Renal cortex interstitium (tissue), 11 donors: ENCODE measurements around the gene CEP128. TPM values are rescaled to one million over a fixed set of nuclear protein-coding genes. Genes with fewer than 3 reads are reported as not detected.
"Not testable (repeated sequence)": the region's sequence is repeated elsewhere in the genome, so short reads cannot be mapped to it uniquely, and the experiment has no call there.

ENCODE experiments used
- DNase-seq, 11 donors: peaks; one replicate each; pipeline ENCODE4 v3.0.0-alpha.2; 2013; ENCODE audit warnings: low read depth in 9 of 11, low spot score in 4 of 11; ENCODE audit errors: extremely low read depth in 1 of 11
- polyA plus RNA-seq, 3 donors: library from polyadenylated mRNA; unstranded; fragments of 120-200 nt; gene quantifications; one replicate each; pipeline ENCODE4 v1.2.1, GENCODE V29; 2013; ENCODE audit not compliant: insufficient read length in 3 of 3

Gene CEP128
- polyA plus RNA-seq, 3 donors = 5.6 to 6.7 (median 5.9) TPM

DNA sequence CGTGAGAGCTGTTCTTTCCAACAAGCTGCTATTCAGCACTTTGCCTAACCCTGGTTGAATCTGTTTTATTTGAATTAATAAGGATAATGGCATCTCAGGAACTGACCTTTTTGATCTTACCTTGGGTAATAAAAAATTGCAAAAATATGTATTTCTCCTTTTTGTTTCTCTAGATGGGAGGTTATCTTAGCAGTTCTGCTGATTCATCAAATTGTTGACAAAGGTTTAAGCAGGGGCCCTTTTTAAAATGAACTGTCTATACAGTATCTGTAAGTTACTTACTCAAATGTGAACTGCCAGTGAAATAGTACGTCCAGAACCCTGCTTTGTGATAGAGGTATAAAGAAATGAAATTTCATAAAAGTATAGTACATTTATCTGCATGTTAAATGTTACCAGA is 14.6 kb upstream of the CEP128 start:
- DNase-seq = no peak

DNA sequence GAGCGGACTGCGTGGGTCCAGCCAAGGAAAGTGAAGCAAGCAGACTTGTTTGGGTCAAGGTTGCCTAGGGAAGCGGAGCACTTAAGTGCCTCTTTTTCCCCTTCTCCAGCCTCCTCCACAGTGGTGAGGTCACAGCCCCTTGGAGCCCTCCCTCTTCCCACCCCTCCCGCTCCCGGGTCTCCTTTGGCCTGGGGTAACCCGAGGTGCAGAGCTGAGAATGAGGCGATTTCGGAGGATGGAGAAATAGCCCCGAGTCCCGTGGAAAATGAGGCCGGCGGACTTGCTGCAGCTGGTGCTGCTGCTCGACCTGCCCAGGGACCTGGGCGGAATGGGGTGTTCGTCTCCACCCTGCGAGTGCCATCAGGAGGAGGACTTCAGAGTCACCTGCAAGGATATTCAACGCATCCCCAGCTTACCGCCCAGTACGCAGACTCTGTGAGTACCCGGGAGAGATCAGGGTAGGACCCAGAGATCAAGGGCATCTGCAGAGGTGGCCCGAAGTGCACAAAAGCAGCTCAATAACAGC is 13.9 kb upstream of the CEP128 start, which contains the start of gene TSHR:
TSS of gene TSHR (plus strand) at position 206 of the 526 bp plus-strand sequence. CDS start at position 266, 60 bp downstream.
- no peak for DNase-seq

DNA sequence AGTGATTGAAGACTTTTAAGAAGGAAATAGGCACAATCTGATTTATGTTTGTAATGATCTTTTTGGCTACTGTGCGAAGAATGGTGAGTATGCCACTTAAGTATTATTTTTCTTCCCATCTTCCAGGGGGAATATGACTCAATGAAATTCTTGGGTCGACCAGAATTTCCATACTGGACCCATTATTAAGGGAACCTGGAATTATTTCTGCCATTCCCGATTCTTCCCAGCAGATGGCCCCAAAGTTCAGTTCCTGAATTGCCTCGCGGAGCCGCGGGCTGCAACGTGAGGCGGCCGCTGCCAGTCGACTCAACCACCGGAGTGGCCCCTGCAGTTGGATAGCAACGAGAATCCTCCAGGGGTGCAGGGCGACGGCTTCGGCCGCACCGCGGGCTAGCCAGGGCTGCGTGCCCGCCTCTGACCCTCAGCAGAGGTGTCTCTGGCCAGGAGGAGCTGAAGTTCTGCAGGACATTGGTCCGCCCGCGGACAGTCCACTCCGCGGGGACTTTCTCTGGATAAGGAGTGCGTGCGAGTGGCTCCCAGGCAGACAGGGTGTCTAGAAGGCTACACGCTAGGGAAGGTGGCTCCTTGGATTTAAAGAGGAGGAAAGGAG is 13.3 kb upstream of the CEP128 start:
- DNase-seq = peak in 10 of 11 donors; percentile 57 to 75 (median 65)

DNA sequence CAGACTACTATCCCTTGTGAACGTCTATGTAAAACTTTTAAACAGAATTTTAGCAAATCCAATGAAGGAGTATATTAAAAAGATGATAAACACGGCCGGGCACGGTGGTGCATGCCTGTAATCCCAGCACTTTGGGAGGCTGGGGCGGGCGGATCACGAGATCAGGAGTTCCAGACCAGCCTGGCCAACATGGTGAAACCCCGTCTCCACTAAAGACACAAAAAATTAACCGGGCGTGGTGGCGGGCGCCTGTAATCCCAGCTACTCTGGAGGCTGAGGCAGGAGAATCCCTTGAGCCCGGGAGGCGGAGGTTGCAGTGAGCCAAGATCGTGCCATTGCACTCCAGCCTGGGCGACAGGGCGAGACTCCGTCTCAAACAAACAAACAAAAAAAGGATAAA is 11.7 kb upstream of the CEP128 start:
- not testable (repeated sequence) for DNase-seq

DNA sequence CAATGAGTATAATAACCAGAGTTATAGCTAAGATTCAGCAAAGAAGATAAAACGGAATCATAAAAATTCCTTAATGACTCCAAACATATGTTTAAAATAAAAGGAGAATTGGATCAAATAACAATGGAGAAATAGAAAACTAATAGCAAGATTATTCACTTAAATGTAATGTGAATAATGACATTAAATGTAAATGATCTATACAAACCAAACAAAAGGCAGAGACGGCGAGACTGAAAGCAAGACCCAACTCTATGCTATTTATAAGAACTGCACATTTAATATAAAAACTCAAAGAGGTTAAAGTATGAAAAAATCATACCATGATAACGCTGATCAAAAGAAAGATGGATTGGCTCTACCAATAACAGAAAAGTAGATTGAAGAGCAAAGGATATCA is 10.0 kb upstream of the CEP128 start:
- DNase-seq = no peak

DNA sequence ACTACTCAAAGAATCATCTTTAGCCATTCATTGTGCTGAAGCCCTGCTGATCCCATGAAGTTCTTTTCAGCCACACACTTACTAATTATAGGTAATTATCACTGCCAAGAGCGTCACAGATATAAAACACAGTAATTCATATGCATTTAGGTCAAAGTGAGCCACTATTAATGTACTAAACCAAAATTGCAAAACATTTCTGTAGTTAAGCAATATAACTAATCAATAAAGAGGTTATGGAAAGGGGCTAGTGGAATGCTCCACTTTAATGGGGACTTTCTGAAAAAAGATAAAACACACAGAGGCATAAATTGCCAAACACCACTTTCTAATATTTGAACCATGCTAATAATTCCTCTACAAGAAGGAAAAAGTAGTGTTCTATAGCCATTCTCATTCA is 6.8 kb upstream of the CEP128 start:
- no peak for DNase-seq

DNA sequence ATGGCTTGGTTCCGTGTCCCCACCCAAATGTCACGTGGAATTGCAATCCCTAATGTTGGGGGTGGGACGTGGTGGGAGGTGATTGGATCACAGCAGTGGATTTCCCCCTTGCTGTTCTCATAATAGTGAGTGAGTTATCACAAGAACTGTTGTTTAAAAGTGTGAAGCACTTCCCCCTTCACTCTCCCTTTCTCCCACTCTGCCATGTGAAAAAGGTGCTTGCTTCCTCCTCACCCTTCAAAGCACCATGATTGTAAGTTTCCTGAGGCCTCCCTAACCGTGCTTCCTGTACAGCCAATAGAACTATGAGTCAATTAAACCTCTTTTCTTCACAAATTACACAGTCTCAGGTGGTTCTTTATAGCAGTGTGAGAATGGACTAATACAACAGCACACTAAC is 5.3 kb upstream of the CEP128 start:
- DNase-seq = no peak

DNA sequence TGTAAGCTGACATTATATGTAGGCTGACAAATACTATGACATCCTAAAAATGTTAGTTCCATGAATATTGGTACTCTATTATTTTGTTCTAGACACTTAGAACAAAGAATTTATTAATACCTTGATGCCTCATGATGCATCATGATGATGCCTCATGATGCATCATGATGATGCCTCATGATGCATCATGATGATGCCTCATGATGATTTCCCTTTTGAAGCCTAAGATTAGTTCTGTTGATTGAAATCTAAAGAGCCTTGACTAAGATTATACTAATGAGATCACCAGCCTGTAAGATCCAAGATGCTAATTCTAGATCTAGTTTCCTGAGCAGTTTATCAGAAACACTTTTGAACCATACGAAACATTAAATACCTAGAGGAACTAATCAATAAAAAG is 4.6 kb upstream of the CEP128 start:
- no peak for DNase-seq

DNA sequence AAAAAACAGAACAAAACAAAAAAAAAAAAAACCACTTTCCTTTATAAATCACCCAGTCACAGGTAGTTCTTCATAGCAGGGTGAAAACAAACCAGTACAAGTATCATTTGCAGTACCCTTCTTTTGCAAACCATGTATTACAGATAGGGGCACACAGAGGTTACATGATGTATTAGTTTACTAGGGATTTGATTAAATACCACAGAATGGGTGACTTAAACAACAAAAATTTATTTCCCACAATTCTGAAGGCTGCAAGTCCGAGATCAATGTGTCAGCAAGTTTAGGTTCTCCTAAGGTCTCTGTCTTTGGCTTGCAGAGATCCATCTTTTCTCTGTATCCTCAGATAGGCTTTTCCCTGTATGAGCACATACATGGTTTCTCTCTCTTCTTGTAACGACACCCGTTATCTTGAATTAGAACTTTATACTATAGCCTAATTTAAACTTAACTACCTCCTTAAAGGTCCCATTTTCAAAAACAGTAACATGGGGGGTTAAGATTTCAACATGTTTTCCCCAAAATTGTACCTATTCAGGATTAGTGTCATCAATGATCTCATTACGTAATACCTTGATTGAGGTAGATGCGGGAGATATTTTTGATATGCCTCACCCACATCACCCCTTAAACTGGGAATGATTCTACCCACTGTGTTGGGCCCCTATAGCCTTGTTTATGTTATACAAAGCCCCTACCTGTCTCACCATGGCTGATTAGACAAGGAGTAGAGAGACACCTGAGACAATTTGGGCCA is 3.5 kb upstream of the CEP128 start:
- DNase-seq = no peak

DNA sequence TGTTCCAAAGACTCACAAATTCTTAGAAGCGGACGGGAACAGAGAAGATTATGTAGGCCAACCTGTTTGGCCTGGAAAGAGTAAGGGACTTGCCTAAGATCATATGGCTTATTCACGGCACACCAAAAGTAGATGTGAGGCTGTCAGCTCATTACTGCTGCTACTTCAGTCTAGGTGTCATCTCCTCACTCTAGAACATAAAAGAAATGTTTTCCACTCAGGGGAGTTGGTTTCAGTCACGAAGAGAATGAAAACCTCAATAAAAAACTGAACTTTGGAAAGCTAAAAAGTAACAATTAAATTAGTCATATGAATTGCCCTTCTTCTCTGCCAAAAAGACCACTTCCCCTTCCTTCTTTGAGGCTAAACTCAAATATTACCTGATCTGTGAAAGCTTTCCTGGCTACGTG is 658 bp upstream of the CEP128 start:
- DNase-seq = peak in 1 of 11 donors; percentile 5

DNA sequence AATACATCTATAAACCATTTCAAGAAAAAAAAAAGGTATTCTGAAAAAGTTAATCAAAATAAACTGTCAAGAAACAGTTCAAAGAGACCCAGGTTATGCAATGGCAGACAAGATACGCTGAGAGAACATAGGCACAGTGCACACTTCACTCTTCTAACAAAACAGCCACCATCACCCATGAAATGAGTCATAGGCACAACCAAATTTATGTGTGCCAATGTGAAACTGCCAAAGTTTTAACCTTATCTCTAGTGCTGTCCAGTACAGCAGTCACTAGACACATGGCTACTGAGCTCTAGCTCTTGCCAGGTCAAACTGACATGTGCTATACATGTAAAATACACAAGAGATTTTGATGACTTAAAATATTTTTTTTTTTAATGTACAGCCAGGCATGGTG is 1.4 kb downstream of the CEP128 start:
- no peak for DNase-seq

DNA sequence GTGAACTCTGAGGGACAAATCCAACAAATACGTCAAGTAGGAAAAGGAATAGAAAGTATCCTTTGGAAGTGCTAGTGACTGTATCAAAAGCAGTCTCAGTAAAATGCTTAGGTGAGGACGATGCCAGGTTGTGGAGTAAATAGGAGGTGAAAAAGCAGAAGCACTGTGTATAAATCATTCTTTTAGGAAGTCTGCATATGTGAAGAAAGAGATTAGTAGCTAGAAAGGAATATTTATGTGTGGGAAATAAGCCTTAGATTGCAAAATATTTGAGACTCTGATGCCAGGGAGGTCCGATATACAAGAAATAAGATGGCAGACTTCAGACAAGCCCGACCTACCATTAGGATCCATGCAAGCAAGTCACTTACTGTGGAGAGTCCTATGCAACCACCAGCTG is 7.9 kb downstream of the CEP128 start:
- no peak for DNase-seq

DNA sequence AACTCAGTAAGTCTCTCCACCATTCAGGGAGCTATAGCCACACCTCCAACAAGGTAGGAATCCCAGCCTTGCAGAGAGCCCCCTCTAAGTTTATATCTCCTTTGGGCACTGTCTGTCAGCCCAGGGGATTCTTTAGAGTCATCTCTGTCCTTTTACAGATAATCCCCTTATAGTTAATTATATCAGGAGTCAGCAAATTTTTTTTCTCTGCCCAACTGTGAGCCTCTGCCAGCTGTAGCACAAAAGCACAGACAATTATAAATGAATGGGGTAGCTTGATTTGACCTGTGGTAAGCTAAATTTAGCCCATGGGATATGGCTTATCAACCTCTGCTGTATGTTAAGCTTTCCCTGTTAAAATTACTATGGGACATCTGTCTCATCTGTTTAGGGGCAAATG is 8.3 kb downstream of the CEP128 start:
- DNase-seq = no peak

DNA sequence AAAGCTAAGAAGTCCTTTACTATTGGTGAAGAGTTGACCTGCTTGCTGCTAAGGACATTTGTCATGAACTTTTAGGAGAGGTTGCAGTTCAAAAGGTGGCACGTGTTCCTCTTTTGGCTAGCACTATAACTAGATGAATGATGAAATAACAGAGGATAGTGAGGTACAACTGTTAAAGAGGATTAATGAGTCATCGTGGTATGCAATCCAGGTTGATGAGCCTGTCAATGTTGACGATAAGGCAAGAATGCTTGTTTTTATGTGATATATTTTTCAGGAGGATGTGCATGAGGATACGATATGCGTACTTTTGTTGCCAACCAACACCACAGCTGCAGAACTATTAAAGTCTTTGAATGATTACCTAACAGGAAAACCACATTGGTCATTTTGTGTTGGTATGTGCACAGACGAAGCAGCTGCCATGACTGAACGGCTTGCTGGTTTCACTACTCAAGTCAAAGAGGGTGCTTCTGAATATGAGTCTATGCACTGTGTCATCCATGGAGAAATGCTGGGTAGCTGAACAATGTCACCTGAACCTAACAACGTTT is 10.6 kb downstream of the CEP128 start:
- DNase-seq = no peak

DNA sequence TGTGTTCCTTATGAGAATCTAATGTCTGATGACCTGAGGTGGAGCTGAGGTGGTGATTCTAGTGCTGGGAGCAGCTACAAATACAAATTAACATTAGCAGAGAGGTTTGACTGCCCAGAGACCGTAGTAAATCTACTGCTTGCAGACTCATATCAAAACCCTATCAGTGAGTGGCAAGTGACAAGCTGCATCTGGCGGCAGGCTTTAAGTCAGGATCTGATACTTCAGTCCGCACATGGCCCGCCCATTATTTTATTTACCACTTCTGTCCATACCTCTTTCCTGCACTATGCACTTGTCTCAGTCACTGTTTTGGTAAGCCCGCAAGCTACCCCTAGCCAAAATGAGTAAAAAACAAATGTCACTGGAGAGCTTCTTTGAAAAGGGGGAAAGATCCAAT is 11.4 kb downstream of the CEP128 start:
- no peak for DNase-seq

DNA sequence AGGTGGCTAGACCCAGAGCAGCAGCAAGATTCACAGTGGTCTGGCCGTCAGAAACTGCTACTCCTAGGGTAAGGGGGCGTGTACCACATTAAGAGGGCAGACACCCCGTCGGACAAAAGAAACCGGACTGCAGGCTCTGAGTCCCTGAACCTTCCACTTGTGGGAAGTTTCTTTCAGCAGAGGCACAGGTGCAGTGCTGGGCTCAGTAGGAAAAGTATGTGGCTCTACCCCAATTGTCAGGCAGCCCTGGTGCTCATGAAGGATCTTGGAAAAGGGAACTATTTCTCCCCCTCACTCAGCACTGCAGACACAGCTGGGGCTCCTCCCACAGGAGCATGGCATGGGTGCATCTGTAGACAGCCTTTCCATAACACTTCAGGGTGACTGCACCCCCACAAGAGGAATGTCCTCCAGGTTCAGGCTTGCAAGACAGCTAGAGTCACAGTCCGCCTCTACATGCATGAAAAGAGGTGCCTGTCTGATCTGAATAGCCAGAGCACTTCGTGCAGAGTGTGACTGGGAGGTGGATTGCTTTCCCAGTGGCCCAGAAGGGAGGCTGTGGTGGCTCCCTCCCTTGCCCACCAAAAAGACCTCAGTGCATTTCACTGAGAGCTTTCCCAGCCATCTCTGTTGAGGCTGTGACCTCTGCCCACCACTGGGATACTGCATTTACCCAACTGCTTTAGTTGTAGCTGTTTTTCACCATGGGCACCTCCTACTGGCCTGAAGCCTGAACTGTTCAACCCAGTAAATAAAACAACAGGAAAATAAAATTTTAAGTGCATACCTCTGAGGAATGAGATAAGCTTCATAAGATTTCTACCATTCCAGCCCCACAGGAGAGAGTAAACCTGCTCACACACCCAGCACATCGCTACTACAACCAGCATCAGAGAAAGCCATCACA is 14.2 kb downstream of the CEP128 start:
- no peak for DNase-seq

DNA sequence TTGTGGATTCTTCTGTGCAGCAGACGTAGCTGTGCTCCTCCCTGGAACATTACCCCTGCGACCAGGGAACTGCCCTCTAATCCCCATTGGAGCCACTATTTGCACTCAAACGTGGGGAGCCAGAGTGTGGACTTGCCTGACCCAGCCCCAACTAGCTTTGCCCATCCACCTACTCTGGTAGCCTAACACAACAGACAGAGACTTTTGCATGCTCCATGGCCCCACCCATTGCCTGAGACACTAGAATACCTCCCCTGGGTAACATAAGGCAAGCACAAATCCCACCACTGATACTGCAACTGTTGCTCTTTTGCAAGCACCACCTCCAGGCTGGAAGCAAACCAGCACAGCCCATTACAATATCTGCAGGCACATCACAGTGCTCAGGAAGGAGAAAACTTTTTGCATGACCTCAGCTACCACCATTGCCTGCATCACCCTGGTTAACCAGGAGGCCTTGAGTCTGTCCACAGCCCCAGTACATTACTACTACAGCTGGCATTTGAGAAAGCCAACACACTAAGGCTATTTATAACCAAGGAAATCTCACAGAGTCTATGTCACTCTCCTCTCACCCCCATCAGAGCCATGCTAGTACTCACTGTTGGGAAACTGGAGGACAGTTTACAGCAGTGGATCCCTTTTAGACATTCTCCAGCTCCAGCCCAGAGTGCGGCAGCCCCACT is 15.0 kb downstream of the CEP128 start:
- no peak for DNase-seq

DNA sequence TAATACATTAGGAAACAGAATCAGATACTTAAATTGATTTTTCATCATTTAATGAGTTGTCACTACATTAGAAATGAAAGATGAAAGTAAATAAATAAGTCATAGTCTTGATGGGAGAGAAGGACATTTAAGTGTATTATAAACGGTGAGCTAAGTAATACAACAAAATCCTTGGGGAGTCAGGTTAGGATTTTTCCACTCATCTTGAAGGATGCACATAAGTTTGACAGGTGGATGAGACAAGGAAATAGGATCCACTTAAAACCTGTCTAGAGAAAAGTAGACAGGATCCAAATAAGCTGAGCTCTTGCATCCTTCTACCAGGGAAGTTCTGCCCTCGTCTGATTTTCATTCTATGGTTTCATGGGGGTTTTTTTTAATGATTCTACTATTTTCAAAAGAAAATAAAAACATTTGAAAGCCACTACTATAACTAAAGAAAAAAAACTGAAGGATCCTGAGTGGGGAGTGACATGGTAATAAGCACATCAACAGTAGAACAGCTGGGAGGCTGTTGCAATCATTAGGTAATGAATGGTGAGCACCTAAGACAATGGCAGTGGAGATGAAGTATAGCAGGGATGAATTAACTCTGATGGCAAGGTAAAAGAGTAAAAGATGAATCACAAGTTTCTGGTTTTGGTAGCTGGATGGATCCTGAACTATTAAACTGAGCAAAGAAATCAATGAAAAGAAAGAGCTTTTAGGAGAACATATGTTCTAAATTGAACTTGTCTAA is 17.0 kb downstream of the CEP128 start:
- no peak for DNase-seq
